GM18870 (cell line): ENCODE measurements around the gene STX8.

ENCODE experiments used
- ATAC-seq: cut with Tn5 transposase; IDR thresholded peaks from one replicate; pipeline ENCODE4 v1.9.1; 2021; ENCODE audit warnings: moderate library complexity; ENCODE audit not compliant: unreplicated experiment

The STX8 gene

DNA sequence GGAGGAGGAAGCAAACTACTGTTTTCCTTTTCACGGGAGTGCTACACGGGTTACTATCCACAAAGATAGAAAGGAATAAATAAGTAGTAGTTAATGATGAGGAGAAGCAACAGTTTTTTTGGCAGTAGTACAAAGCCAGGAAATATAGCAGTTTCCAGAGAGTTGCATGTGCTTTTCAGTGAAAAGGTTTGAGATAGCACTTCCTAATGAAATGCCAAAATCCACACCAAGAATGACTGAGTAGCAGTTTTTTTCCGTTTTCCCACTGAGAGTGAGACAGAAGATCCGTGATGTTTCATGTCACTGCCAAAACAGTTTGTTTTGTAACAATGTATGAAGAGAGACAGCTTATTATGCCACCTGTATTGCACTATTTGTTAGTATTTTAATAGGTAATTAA is 129.1 kb downstream of the STX8 start:
- no peak for ATAC-seq

DNA sequence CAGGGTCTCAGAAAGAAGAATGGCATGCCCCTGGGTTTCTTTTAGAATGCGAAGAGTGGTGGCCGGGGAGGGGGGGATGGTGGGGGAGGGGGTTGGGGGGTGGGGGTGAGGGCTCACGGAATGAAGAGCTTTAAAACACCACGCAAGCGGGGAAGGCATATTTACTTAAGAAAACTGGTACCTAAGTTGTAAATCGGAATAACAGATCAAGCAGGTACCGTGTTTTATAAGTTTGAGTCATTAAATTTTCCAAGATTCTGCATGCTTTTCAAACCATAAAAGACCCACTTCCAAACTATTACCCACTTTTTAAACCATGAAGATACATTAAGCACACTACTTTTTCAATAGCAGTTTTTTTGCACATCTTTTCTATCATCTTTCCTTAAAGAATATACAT is 130.2 kb downstream of the STX8 start:
- no peak for ATAC-seq

GRCh38 chr17:9444687-9445086 is 130.9 kb downstream of the STX8 start:
- no peak for ATAC-seq

DNA sequence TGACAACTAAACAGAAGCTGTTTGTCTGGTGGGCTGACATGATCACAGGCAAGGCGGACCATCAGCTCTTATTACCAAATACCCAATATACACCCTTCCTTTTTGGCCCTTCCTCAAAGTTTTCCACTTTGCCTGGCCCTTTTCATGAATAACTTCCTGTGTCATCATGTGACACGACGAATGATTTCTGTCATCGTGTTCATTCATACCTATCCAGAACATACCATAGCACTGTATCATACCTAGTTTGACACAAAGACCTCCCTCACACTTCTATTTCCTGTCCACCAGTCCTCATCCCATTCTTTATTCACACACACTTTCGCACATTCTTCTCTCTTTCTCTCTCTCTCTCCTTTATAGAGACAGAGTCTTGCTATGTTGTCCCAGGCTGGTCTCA is 131.8 kb downstream of the STX8 start:
- ATAC-seq: no peak

- no peak for ATAC-seq
Measured at GRCh38 chr17:9439851-9440250, 135.8 kb downstream of the STX8 start.

GRCh38 chr17:9436630-9437029 is 139.0 kb downstream of the STX8 start:
- no peak for ATAC-seq

DNA sequence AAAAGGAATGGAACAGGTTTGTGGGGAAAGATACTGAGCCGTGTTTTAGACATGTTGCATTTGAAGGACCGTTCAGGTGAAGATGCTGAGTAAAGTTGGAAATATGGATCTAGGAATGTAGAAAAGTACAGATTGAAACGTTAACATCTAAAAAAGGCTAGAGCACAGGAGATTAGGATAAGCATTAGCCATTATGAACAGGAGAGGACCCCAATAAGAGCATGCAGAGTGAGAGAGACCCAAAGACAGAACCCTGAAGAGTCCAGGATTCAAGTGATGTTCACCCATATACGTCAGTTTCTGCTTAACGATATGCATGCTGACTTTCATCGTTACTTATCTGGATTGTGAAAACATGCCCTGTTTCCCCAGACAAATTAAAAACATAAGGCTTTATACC is 140.5 kb downstream of the STX8 start:
- ATAC-seq: no peak

DNA sequence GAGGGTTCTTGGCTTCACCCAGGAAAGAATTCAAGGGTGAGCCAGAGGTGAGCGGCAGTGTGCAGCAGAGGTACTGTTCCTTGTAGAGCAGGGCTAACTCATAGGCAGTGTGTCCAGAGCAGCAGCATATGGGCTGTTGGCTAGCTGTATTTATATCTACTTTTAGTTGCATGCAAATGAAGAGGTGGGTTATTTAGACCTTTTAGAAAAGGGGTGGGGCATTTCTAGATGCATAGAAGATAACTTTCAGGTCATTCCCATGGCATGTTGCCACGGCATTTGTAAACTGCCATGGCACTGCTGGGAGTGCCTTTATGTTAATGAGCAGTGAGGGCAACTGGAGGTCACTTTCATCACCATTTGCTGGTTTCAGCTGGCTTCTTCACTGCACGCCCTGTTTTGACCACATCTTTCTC is 141.0 kb downstream of the STX8 start:
- ATAC-seq: no peak

DNA sequence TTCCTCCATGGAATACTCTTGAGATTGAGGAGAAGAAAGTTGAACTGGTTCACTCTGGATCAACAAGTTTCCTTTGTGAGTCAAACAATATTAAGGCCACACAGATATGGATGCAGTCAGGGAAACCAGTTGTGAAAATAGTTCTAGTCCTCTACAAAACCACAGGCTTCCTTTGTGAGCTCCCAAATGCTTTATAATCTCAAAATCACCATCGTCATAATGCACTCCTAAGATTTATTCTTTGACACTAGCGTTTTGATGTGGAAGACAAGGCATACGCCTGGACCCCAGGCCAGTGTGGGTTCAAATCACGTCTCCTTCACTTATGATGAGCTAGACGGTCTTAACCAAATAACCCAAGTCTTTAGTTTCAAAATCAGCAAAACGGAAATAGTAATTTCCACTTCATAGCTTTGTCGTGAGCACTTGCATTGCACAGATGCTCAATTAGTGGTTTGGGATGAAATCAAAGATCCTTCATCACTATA is 142.6 kb downstream of the STX8 start:
- no peak for ATAC-seq

DNA sequence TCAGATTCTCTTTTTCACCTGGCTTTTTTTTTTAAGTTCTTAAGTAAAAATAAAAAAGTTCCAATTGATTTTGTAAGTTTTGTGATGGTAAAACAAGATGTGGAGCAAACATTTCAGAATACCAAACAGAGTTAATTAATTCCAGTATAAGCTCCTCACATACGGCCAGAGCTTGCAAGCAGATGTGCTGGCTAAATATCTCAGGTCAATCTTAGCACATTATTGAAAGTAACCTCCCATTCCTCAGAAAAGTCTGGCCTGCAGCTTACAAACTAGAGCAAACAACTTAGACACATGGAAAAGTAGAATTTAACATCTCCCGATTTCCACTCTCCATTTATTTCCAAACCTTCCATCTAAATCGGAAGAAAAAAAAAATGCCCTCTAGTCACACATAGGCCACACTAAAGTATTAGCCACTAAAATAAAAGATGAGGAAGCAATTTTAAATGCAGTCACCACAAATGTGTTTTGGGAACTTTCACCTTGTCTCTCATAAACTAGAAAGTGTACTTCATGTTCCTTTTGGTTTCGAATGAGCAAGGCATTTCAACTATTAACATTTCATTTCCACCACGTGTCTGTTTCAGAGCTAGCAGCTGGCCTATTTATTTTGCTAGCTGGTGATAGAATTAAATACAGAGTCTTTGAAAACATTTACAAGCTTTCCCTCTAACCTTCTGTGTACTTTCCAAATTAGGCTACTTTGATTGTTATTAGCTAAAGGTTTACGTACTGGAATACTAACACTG is 143.3 kb downstream of the STX8 start:
- no peak for ATAC-seq

GRCh38 chr17:9431620-9432019 is 144.0 kb downstream of the STX8 start:
- ATAC-seq: no peak

DNA sequence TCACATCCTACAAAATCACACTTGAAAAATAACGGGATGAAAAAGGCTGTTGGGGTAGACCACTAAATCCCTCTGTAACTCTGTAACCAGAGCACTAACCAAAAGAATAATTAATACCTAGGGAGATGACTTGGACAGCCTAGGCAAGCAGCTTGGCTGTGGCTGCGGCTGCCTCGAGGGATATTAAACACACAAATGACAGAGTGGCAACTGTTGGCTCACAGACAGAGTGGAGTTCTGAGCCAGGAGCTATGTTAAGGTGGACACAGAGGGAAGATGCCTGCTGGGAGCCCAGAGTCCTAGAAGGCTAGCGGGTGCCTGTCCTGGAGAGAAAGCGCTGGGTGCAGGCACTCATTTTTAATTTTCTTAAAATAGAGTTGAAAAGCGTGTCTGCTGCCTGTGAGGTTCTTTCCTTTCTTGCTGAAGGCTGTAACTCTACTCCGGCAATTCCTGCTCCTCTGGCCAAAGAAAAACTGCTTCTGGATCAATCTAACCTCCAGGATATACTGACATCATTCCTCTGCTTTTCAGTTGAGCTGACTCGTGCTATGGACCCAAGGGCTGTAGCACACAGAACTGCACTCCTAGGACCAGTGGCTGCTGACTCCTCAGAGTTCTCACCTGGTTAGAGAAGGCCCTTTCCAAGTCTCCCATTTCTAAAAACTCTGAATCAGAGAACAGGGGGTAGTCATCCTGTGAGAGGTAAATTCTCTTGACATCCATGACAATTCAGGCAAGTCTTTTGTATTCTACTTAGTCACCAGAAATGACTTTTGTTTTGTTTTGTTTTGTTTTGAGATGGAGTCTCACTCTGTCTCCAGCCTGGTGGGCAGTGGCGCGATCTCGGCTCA is 147.9 kb downstream of the STX8 start:
- no peak for ATAC-seq

DNA sequence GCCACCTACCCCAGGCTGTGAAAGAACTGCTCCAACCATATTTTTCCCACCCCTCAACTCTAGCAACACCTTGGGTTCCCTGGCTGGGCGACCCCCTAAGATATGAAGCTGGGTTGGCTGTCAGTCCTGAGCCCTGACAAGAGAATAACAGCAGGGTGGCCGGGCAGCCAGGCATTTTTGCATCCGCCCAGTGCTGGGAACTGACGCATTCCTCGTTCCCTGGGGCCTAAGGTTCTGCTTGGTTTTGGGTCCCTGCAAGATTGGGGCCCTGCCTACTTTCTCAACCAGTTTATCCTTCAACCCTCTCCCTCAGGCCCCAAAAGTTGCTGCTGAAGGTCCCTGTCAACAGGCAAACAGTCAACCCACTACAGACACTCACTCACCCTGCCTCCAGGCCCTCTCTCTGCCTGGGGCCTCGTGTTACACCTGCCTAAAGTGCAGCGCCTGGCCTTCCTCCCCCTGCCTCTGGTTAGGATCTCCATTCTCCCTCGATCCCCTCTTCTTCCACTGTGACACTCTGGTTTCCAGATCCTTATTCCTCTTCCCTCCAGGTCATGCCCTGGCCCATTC is 151.5 kb downstream of the STX8 start:
- ATAC-seq: no peak

- ATAC-seq: no peak
Measured at GRCh38 chr17:9421525-9421924, 154.1 kb downstream of the STX8 start.

DNA sequence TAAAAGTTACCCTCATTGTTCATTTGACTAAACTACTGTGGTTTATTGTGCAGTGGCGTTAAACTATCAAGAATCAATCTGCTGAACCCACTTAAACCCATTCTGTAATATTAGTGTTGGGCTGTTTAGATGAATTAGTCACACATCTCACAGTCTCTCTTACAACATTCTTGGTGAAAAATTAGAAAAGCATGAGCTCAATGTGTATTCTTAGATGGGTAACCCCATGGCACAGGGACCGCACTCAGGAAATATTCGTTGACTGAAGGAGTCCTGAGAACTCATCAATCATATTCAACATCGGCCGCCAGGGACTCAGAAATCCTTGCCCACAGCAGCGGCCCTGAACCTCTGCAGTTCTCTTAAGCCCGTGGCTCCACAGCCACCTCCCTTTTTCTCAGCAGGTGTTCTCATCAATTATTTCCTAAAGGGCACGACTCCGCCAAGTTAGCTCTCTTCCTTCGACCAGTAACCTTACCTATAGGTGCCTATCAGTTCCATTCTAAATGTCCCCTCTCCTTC is 155.6 kb downstream of the STX8 start:
- no peak for ATAC-seq

- ATAC-seq: peak; percentile 92
Measured at GRCh38 chr17:9414471-9414870, 161.1 kb downstream of the STX8 start.

- no peak for ATAC-seq
Measured at GRCh38 chr17:9410737-9411136, 164.9 kb downstream of the STX8 start.

DNA sequence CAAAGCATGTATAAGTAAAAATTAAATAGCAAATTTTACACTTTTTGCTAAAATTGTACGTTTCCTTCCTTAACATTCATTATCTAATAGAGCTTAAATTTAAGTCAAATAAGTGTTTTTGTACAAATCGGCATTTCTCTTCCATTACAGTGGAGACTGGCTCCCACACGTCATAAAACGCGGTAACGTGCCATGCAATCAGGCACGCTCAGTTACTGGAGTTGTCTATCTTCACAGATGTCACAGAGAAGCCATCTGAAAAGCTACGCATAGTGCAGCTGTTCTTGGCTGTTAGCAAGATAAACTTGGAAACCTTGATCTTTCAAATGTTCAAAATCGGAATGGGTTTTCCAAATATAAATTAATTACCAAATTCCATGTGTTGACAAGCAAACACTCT is 165.3 kb downstream of the STX8 start:
- no peak for ATAC-seq

- ATAC-seq: no peak
Measured at GRCh38 chr17:9409878-9410277, 165.7 kb downstream of the STX8 start.

- no peak for ATAC-seq
Measured at GRCh38 chr17:9408868-9409829, 166.5 kb downstream of the STX8 start.
